HepG2 (cell line): ENCODE measurements around the gene USP20. TPM values are rescaled to one million over a fixed set of nuclear protein-coding genes. Genes with fewer than 3 reads are reported as not detected.

Experiments used
- ATAC-seq: fragments of 200-7000 bp; cut with Tn5 transposase; 3 replicates; pipeline ENCODE4 v1.9.1; 2020; ENCODE audit warnings: mild to moderate bottlenecking, moderate library complexity
- BruUV-seq: library from RNA; stranded (reverse); fragments of 400-500 nt; replicated peaks from 2 replicates; lab custom pipeline; 2021; lab: Mats Ljungman, UMichigan
- CTCF ChIA-PET: fragments of 300-600 bp; formaldehyde crosslinking; extraction: SDS; loops from one replicate; lab custom pipeline; 2021; ENCODE audit warnings: low total read pairs, inconsistent platforms, low intra/inter-chr PET ratio; lab: Yijun Ruan, JAX
- POLR2A ChIA-PET: fragments of 350-600 bp; sonication (Branson Sonifier 250); formaldehyde crosslinking; loops from one replicate; lab custom pipeline; 2020; ENCODE audit warnings: antibody characterized with exemption, inconsistent platforms; lab: Yijun Ruan, JAX
- DNase-seq: peaks from one replicate; pipeline ENCODE4 v3.0.0-alpha.2; 2015; ENCODE audit warnings: low spot score
- FAIRE-seq: peaks from 3 replicates; lab custom pipeline; 2011; peaks lifted over from hg19 to GRCh38; lab: Jason Lieb, UNC
- H2AFZ ChIP-seq: one replicate; pipeline ENCODE4 v1.6.1; 2011; ENCODE audit warnings: low read length, inconsistent platforms
- H3K27ac ChIP-seq: fragments of 300-600 bp; 3 replicates; pipeline ENCODE4 v1.8.0; 2011; ENCODE audit warnings: mixed run types, mild to moderate bottlenecking, mixed read lengths, low read length, inconsistent platforms; ENCODE audit not compliant: insufficient read depth; ENCODE audit errors: extremely low read length
- H3K27me3 ChIP-seq, 2 experiments: fragments of 200-600 bp in 1 of 2; 2 replicates in 1 of 2; 3 replicates in 1 of 2; pipeline versions ENCODE4 v1.6.0 to v1.8.0; 2011; ENCODE audit warnings: low read length in 2 of 2, mild to moderate bottlenecking in 2 of 2, moderate library complexity in 2 of 2, inconsistent platforms in 1 of 2; ENCODE audit not compliant: insufficient read depth in 2 of 2, control insufficient read depth in 1 of 2
- H3K36me3 ChIP-seq, 2 experiments: fragments of 200-600 bp in 1 of 2; replicated peaks in 1 of 2; 2 replicates in 1 of 2; 3 replicates in 1 of 2; pipeline versions ENCODE4 v1.5.1 to v1.8.0; 2011; ENCODE audit warnings: low read length in 2 of 2, inconsistent platforms in 1 of 2; ENCODE audit not compliant: insufficient read depth in 2 of 2, control insufficient read depth in 1 of 2
- H3K4me1 ChIP-seq: 2 replicates; pipeline ENCODE4 v1.5.1; 2012; ENCODE audit warnings: low read length, inconsistent platforms; ENCODE audit not compliant: insufficient read depth
- H3K4me2 ChIP-seq: 2 replicates; pipeline ENCODE4 v1.6.0; 2011; ENCODE audit warnings: low read depth, low read length, inconsistent platforms
- H3K4me3 ChIP-seq, 3 experiments: fragments of 200-600 bp in 1 of 3; sonication (generic), shearing (Covaris generic) in 1 of 3; replicated peaks in 1 of 3; 2 replicates each; pipeline ENCODE4 v1.5.1; 2011 to 2016; ENCODE audit warnings: low read length in 3 of 3, inconsistent platforms in 2 of 3, low read depth in 2 of 3, mild to moderate bottlenecking in 2 of 3, control low read depth in 1 of 3, mixed read lengths in 1 of 3; ENCODE audit not compliant: insufficient read depth in 1 of 3
- H3K79me2 ChIP-seq: one replicate; pipeline ENCODE4 v1.6.1; 2011; ENCODE audit warnings: low read length, inconsistent platforms; ENCODE audit not compliant: insufficient read depth
- H3K9ac ChIP-seq: 2 replicates; pipeline ENCODE4 v1.6.0; 2011; ENCODE audit warnings: mild to moderate bottlenecking, low read depth, low read length, inconsistent platforms; ENCODE audit not compliant: insufficient read depth
- H3K9me3 ChIP-seq: 2 replicates; pipeline ENCODE4 v1.5.1; 2012; ENCODE audit warnings: mild to moderate bottlenecking, low read length
- H4K20me1 ChIP-seq: 2 replicates; pipeline ENCODE4 v1.6.0; 2011; ENCODE audit warnings: inconsistent platforms, mild to moderate bottlenecking, low read length, moderate library complexity; ENCODE audit not compliant: insufficient read depth
- ARNT ChIP-seq: fragments of 450-650 bp; IDR thresholded peaks from 2 replicates; pipeline ENCODE4 v1.6.1; 2017
- EEA1 ChIP-seq: sonication (generic); formaldehyde crosslinking; IDR thresholded peaks from 2 replicates; pipeline ENCODE4 v1.5.1; 2020; ENCODE audit warnings: mild to moderate bottlenecking, missing genetic modification reagents, borderline replicate concordance
- PTBP1 ChIP-seq: fragments of 200-400 bp; formaldehyde crosslinking; IDR thresholded peaks from 2 replicates; pipeline ENCODE4 v1.6.1; 2018; ENCODE audit warnings: low read length, low read depth; ENCODE audit not compliant: poor library complexity, severe bottlenecking
- SAFB2 ChIP-seq: sonication (generic); formaldehyde crosslinking; IDR thresholded peaks from 2 replicates; pipeline ENCODE4 v1.5.1; 2020; ENCODE audit warnings: missing genetic modification reagents, low read depth, mild to moderate bottlenecking, borderline replicate concordance
- ZBTB49 ChIP-seq: sonication (generic); formaldehyde crosslinking; IDR thresholded peaks from 2 replicates; pipeline ENCODE4 v1.4.0; 2020; ENCODE audit warnings: missing genetic modification reagents, borderline replicate concordance
- ZNF20 ChIP-seq: sonication (generic); formaldehyde crosslinking; IDR thresholded peaks from 2 replicates; pipeline ENCODE4 v1.4.0; 2020; ENCODE audit warnings: mild to moderate bottlenecking, moderate library complexity, missing genetic modification reagents
- ZNF33B ChIP-seq: sonication (generic); formaldehyde crosslinking; IDR thresholded peaks from 2 replicates; pipeline ENCODE4 v1.5.1; 2020; ENCODE audit warnings: mild to moderate bottlenecking, missing genetic modification reagents
- ZNF343 ChIP-seq: sonication (generic); formaldehyde crosslinking; IDR thresholded peaks from 2 replicates; pipeline ENCODE4 v1.4.0; 2020; ENCODE audit warnings: mild to moderate bottlenecking, missing genetic modification reagents
- WGBS: methylation state at CpG from one replicate; pipeline ENCODE4 v1.1.6; 2017; ENCODE audit warnings: low lambda C conversion rate; 5-methylcytosine and 5-hydroxymethylcytosine counted together
- in situ Hi-C: cut with HindIII; loops from 2 replicates; pipeline ENCODE4 v1.10.0; 2017; ENCODE audit warnings: low pct_unique_long_range_greater_than_20kb; ENCODE audit not compliant: extremely low pct_ligation_motif_present
- intact Hi-C: fragments of 100-400 bp; cut with micrococcal nuclease; formaldehyde crosslinking; loops from one replicate; pipeline ENCODE4 v1.10.0; 2022; ENCODE audit not compliant: unreplicated experiment
- polyA plus RNA-seq, 8 experiments: library from polyadenylated mRNA; depleted of rRNA in 3 of 8; stranded (reverse) in 7 of 8; unstranded in 1 of 8; fragments of >200 nt; fragmentation: Illumina TruSeq in 4 of 8; extraction: Trizol in 4 of 8; gene quantifications; 2 replicates each; pipeline versions ENCODE4 v1.2.1 to v1.2.3, GENCODE V29; 2011 to 2016; ENCODE audit warnings: low read depth in 4 of 8, missing spikeins in 1 of 8, mixed read lengths in 1 of 8; ENCODE audit not compliant: insufficient read depth in 1 of 8
- total RNA-seq, 5 experiments: library from RNA; depleted of rRNA; stranded (reverse); fragments of >200 nt; fragmentation: Illumina TruSeq; extraction: Trizol; gene quantifications; 2 replicates each; pipeline ENCODE4 v1.2.3, GENCODE V29; 2016; ENCODE audit warnings: low read depth in 1 of 5
- TF ChIP-seq, protein P1 (sequence below): IDR thresholded peaks from 2 replicates; pipeline ENCODE4 v1.6.1; 2016; ENCODE audit warnings: missing biosample characterization, missing genetic modification reagents, low read depth
- TF ChIP-seq, protein P2 (sequence below): IDR thresholded peaks from 2 replicates; pipeline ENCODE4 v1.6.1; 2012; ENCODE audit warnings: low read length, improper control_type of control experiment
- TF ChIP-seq, protein P3 (sequence below): sonication (generic); formaldehyde crosslinking; conservative IDR thresholded peaks from 2 replicates; pipeline ENCODE4 v1.8.0; 2022; ENCODE audit warnings: low read depth, missing genetic modification reagents
- TF ChIP-seq, protein P4 (sequence below): sonication (generic); formaldehyde crosslinking; IDR thresholded peaks from 2 replicates; pipeline ENCODE4 v1.4.0; 2020; ENCODE audit warnings: missing genetic modification reagents

USP20 gene
- total and polyA plus RNA-seq, 2 of the 13 experiments (the other 11 are each of a cell fraction or from before 2014, with no cell fraction given) = 4.4 to 5.9 TPM

GRCh38 chr9:129845373-129845772, 10.1 kb downstream of the USP20 start:
- no peak for DNase-seq
- no peak for FAIRE-seq
- POLR2A ChIA-PET = no interaction called here
- H2AFZ ChIP-seq = no peak overlapping the region
- H3K4me3 ChIP-seq = no peak overlapping the region
- no peak overlapping the region for H3K4me2 ChIP-seq
- WGBS = 59% methylated on average over 2 of the region's 2 CpGs
- CTCF ChIA-PET = no interaction called here
- H3K36me3 ChIP-seq = 0 out of 5 replicates have a peak, but pooled peaks cover 0 to 2% of the 10 kb centered on the region in 2 experiments
- H3K27me3 ChIP-seq = no peaks in the 10 kb centered on the region
- H3K9ac ChIP-seq = no peak overlapping the region
- BruUV-seq = no TSS peak
- no peak for ATAC-seq
- H3K79me2 ChIP-seq = no peaks in the 10 kb centered on the region
- no peaks in the 10 kb centered on the region for H4K20me1 ChIP-seq
- no peaks in the 10 kb centered on the region for H3K9me3 ChIP-seq
- intact Hi-C loops = no loop called here
- in situ Hi-C loops = no loop called here
- H3K4me1 ChIP-seq = no peaks in the 10 kb centered on the region
- H3K27ac ChIP-seq = no peak overlapping the region
- TF ChIP-seq, protein P1, sequence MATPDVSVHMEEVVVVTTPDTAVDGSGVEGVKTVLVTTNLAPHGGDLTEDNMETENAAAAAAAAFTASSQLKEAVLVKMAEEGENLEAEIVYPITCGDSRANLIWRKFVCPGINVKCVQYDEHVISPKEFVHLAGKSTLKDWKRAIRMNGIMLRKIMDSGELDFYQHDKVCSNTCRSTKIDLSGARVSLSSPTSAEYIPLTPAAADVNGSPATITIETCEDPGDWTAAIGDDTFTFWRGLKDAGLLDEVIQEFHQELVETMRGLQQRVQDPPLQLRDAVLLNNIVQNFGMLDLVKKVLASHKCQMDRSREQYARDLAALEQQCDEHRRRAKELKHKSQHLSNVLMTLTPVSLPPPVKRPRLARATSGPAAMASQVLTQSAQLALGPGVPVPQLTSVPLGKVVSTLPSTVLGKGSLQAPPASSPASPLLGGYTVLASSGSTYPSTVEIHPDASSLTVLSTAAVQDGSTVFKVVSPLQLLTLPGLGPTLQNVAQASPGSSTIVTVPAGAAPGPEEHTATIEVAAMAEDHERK = no peak
- no peak for TF ChIP-seq ZNF343
- TF ChIP-seq, protein P2, sequence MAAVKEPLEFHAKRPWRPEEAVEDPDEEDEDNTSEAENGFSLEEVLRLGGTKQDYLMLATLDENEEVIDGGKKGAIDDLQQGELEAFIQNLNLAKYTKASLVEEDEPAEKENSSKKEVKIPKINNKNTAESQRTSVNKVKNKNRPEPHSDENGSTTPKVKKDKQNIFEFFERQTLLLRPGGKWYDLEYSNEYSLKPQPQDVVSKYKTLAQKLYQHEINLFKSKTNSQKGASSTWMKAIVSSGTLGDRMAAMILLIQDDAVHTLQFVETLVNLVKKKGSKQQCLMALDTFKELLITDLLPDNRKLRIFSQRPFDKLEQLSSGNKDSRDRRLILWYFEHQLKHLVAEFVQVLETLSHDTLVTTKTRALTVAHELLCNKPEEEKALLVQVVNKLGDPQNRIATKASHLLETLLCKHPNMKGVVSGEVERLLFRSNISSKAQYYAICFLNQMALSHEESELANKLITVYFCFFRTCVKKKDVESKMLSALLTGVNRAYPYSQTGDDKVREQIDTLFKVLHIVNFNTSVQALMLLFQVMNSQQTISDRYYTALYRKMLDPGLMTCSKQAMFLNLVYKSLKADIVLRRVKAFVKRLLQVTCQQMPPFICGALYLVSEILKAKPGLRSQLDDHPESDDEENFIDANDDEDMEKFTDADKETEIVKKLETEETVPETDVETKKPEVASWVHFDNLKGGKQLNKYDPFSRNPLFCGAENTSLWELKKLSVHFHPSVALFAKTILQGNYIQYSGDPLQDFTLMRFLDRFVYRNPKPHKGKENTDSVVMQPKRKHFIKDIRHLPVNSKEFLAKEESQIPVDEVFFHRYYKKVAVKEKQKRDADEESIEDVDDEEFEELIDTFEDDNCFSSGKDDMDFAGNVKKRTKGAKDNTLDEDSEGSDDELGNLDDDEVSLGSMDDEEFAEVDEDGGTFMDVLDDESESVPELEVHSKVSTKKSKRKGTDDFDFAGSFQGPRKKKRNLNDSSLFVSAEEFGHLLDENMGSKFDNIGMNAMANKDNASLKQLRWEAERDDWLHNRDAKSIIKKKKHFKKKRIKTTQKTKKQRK = no peak
- TF ChIP-seq, protein P3, sequence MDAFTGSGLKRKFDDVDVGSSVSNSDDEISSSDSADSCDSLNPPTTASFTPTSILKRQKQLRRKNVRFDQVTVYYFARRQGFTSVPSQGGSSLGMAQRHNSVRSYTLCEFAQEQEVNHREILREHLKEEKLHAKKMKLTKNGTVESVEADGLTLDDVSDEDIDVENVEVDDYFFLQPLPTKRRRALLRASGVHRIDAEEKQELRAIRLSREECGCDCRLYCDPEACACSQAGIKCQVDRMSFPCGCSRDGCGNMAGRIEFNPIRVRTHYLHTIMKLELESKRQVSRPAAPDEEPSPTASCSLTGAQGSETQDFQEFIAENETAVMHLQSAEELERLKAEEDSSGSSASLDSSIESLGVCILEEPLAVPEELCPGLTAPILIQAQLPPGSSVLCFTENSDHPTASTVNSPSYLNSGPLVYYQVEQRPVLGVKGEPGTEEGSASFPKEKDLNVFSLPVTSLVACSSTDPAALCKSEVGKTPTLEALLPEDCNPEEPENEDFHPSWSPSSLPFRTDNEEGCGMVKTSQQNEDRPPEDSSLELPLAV (CRISPR knock-in tag) = no peak
- no peak for TF ChIP-seq ZNF20
- no peak for TF ChIP-seq ZNF33B
- TF ChIP-seq EEA1 (CRISPR knock-in tag) = no peak
- TF ChIP-seq, protein P4, sequence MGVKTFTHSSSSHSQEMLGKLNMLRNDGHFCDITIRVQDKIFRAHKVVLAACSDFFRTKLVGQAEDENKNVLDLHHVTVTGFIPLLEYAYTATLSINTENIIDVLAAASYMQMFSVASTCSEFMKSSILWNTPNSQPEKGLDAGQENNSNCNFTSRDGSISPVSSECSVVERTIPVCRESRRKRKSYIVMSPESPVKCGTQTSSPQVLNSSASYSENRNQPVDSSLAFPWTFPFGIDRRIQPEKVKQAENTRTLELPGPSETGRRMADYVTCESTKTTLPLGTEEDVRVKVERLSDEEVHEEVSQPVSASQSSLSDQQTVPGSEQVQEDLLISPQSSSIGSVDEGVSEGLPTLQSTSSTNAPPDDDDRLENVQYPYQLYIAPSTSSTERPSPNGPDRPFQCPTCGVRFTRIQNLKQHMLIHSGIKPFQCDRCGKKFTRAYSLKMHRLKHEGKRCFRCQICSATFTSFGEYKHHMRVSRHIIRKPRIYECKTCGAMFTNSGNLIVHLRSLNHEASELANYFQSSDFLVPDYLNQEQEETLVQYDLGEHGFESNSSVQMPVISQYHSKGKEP = no peak
- no peak for TF ChIP-seq ZBTB49 (CRISPR knock-in tag)
- TF ChIP-seq SAFB2 (CRISPR knock-in tag) = no peak
- no peak for TF ChIP-seq PTBP1
- TF ChIP-seq ARNT = no peak
